Measurements from ENCODE around the gene CRISP2. TPM values are rescaled to one million over a fixed set of nuclear protein-coding genes. Genes with fewer than 3 reads are reported as not detected.

CRISP2 gene
- total and polyA plus RNA-seq, 2 experiments from 2014 or later, result 0.63 to 1.2 TPM

- H3K36me3 ChIP-seq (ENCODE audit: insufficient read depth), result no peaks in the 10 kb centered on the region
- H3K4me1 ChIP-seq (ENCODE audit: insufficient read depth), result peaks cover 25% of the 10 kb centered on the region
- H3K4me2 ChIP-seq, result no peak overlapping the region
- no peak overlapping the region for H3K27ac ChIP-seq (ENCODE audit: low read depth)
- H3K4me1 Mint-ChIP-seq, result peaks cover 8% of the 10 kb centered on the region; the same call in 2 of the 3 replicates
- no peak overlapping the region for H3K4me3 Mint-ChIP-seq
- H4K20me1 ChIP-seq (replicated peaks; ENCODE audit: insufficient read depth), result no peaks in the 10 kb centered on the region
- no peaks in the 10 kb centered on the region for H3F3A ChIP-seq (replicated peaks; ENCODE audit: low read depth)
- H3K9me2 ChIP-seq (ENCODE audit: insufficient read depth), result no peaks in the 10 kb centered on the region; the same call in 1 of the 2 replicates
- no peak overlapping the region for H3K4me3 ChIP-seq
- H3K27me3 ChIP-seq (ENCODE audit: insufficient read depth), result no peaks in the 10 kb centered on the region
- H3K36me3 Mint-ChIP-seq (ENCODE audit: low read depth), result no peaks in the 10 kb centered on the region
- H3K27me3 Mint-ChIP-seq (ENCODE audit: insufficient read depth, low read depth, poor library complexity), result no peaks in the 10 kb centered on the region
- H2AFZ ChIP-seq, result no peak overlapping the region
- H3K9me3 Mint-ChIP-seq, result no peaks in the 10 kb centered on the region
- no peaks in the 10 kb centered on the region for H3K79me2 ChIP-seq (replicated peaks; ENCODE audit: insufficient read depth)
- H3K27ac Mint-ChIP-seq, result no peak overlapping the region
- TF ChIP-seq NANOG (IDR thresholded peaks at IDR 0.05; ENCODE audit: borderline replicate concordance) (no peak), ZNF462 (CRISPR knock-in tag; IDR thresholded peaks at IDR 0.05) (no peak), POLR2AphosphoS5 (IDR thresholded peaks at IDR 0.05; ENCODE audit: low read depth) (no peak), CREB1 (CRISPR knock-in tag; IDR thresholded peaks at IDR 0.05; ENCODE audit: low read depth) (no peak), ETS1 (IDR thresholded peaks at IDR 0.05) (no peak), CTCF (conservative IDR thresholded peaks at IDR 0.05; ENCODE audit: low read depth in 2 of 2) (no peak), ZNF114 (CRISPR knock-in tag; IDR thresholded peaks at IDR 0.05) (no peak), REST (IDR thresholded peaks at IDR 0.05; ENCODE audit: unreplicated experiment) (no peak), EZH2 (IDR thresholded peaks at IDR 0.05; ENCODE audit: low read depth, unreplicated experiment) (no peak), STAT1 (IDR thresholded peaks at IDR 0.05; ENCODE audit: unreplicated experiment) (no peak), JUNB (IDR thresholded peaks at IDR 0.05; ENCODE audit: unreplicated experiment) (no peak), ZNF331 (CRISPR knock-in tag; IDR thresholded peaks at IDR 0.05; ENCODE audit: low read depth) (no peak), EZH2phosphoT487 (IDR thresholded peaks at IDR 0.05; ENCODE audit: unreplicated experiment) (no peak)
- DNase-seq (ENCODE audit: low spot score) (no peak), ATAC-seq (no peak)
These were observed 48.5 kb downstream of the CRISP2 start for GRCh38 chr6:49664817-49665216.
